Endothelial cell (in vitro differentiated cells): ENCODE measurements around the gene APOM. TPM values are rescaled to one million over a fixed set of nuclear protein-coding genes. Genes with fewer than 3 reads are reported as not detected.

Source experiments
- DNase-seq: peaks from one replicate; pipeline ENCODE4 v3.0.0; 2021; ENCODE audit warnings: low spot score
- H3K27ac Mint-ChIP-seq: one replicate; pipeline ENCODE4 v1.8.0; 2021; ENCODE audit warnings: mixed read lengths, inconsistent platforms; ENCODE audit not compliant: unreplicated experiment
- H3K27me3 Mint-ChIP-seq: one replicate; pipeline ENCODE4 v1.8.0; 2021; ENCODE audit warnings: mild to moderate bottlenecking, moderate library complexity, mixed read lengths, inconsistent platforms; ENCODE audit not compliant: unreplicated experiment
- H3K36me3 Mint-ChIP-seq: one replicate; pipeline ENCODE4 v1.8.0; 2021; ENCODE audit warnings: mild to moderate bottlenecking, low read depth, mixed read lengths, inconsistent platforms; ENCODE audit not compliant: unreplicated experiment
- H3K4me1 Mint-ChIP-seq: one replicate; pipeline ENCODE4 v1.8.0; 2021; ENCODE audit warnings: mild to moderate bottlenecking, mixed read lengths, inconsistent platforms; ENCODE audit not compliant: unreplicated experiment
- H3K4me3 Mint-ChIP-seq: one replicate; pipeline ENCODE4 v1.8.0; 2021; ENCODE audit warnings: mild to moderate bottlenecking, mixed read lengths, inconsistent platforms; ENCODE audit not compliant: unreplicated experiment
- H3K9me3 Mint-ChIP-seq: one replicate; pipeline ENCODE4 v1.8.0; 2021; ENCODE audit warnings: mixed read lengths, inconsistent platforms; ENCODE audit not compliant: unreplicated experiment
- total RNA-seq: library from RNA; stranded (reverse); fragmentation: NEBNext Ultra II Directional; extraction: Animal tissue kit (Norgen Biotek cat#: 25700); gene quantifications from one replicate; pipeline ENCODE4 v1.2.1, GENCODE V29; 2021; ENCODE audit not compliant: unreplicated experiment
- TF ChIP-seq, protein P1 (sequence below): fragments of 200-600 bp; sonication (generic); IDR thresholded peaks from one replicate; pipeline ENCODE4 v1.5.0; 2021; ENCODE audit warnings: antibody characterized with exemption; ENCODE audit not compliant: unreplicated experiment

APOM gene
- total RNA-seq, 1 donor from 2014 or later, result 0.92 TPM

- TF ChIP-seq, protein P1, sequence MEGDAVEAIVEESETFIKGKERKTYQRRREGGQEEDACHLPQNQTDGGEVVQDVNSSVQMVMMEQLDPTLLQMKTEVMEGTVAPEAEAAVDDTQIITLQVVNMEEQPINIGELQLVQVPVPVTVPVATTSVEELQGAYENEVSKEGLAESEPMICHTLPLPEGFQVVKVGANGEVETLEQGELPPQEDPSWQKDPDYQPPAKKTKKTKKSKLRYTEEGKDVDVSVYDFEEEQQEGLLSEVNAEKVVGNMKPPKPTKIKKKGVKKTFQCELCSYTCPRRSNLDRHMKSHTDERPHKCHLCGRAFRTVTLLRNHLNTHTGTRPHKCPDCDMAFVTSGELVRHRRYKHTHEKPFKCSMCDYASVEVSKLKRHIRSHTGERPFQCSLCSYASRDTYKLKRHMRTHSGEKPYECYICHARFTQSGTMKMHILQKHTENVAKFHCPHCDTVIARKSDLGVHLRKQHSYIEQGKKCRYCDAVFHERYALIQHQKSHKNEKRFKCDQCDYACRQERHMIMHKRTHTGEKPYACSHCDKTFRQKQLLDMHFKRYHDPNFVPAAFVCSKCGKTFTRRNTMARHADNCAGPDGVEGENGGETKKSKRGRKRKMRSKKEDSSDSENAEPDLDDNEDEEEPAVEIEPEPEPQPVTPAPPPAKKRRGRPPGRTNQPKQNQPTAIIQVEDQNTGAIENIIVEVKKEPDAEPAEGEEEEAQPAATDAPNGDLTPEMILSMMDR, result no peak
- H3K36me3 Mint-ChIP-seq, result peaks cover 35% of the 10 kb centered on the region
- no peaks in the 10 kb centered on the region for H3K4me1 Mint-ChIP-seq
- no peak for DNase-seq
- no peak overlapping the region for H3K4me3 Mint-ChIP-seq
- peaks cover 12% of the 10 kb centered on the region for H3K27me3 Mint-ChIP-seq
- no peaks in the 10 kb centered on the region for H3K9me3 Mint-ChIP-seq
- no peak overlapping the region for H3K27ac Mint-ChIP-seq
Measured at GRCh38 chr6:31634131-31634530, 21.6 kb upstream of the APOM start.

DNA sequence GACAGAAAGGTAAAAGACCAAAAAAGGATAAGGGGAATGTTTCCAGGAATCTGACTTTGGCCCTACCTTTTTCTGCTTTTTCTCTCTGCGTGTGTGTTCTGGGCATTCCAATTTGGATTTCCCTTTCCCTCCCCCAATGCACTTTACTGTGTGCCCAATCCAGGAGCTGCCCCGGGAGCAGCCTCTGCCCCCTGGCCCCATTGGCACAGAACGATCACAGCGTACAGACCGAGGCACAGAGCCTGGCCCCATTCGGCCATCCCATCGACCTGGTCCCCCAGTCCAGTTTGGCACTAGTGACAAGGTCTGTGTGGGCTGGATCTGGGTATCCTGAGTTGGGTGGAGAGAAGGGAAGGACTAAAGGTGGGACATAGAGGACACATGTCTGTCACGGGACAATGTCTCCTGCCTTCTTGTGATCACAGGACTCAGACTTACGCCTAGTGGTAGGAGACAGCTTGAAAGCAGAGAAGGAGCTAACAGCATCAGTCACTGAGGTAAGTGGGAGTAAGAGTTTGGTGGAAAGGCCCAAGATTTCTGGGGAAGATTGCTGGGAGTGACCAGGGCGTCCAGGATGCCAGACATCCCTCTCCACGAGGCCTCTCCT lies 20.6 kb upstream of the APOM start:
- H3K27ac Mint-ChIP-seq, result no peak overlapping the region
- peaks cover 12% of the 10 kb centered on the region for H3K27me3 Mint-ChIP-seq
- no peaks in the 10 kb centered on the region for H3K9me3 Mint-ChIP-seq
- DNase-seq, result no peak
- H3K4me3 Mint-ChIP-seq, result no peak overlapping the region
- TF ChIP-seq, protein P1, result no peak
- no peaks in the 10 kb centered on the region for H3K4me1 Mint-ChIP-seq
- peaks cover 31% of the 10 kb centered on the region for H3K36me3 Mint-ChIP-seq

GRCh38 chr6:31636698-31637596 lies 18.7 kb upstream of the APOM start:
- Mint-ChIP-seq H3K36me3 (peaks cover 35% of the 10 kb centered on the region), H3K4me3 (peak overlapping the region; percentile 60), H3K9me3 (no peaks in the 10 kb centered on the region), H3K27ac (no peak overlapping the region), H3K4me1 (no peaks in the 10 kb centered on the region), H3K27me3 (peaks cover 12% of the 10 kb centered on the region)
- TF ChIP-seq, protein P1, result no peak
- no peak for DNase-seq

DNA sequence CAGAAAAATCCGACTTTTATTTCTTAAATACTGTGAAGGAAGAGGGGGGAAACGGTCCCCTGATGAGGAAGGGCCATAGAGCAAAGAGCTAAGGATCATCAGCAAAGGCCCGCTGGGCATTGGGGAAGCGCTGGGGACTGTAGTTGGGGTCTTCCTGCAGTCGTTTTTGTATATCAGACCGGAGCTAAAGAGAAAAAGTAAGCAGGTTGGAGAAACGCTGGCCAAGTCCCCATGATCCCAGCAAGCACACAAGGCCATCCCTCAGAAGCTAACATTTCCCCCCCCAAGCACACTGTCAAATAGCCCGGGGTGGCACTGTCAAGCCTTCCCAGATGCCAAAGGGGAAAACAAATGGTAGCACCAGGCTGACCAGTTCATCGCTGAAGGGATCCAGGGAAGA lies 16.7 kb upstream of the APOM start:
- TF ChIP-seq, protein P1, result no peak
- peaks cover 36% of the 10 kb centered on the region for H3K36me3 Mint-ChIP-seq
- H3K27me3 Mint-ChIP-seq, result peaks cover 8% of the 10 kb centered on the region
- no peak for DNase-seq
- no peaks in the 10 kb centered on the region for H3K9me3 Mint-ChIP-seq
- H3K4me1 Mint-ChIP-seq, result no peaks in the 10 kb centered on the region
- H3K27ac Mint-ChIP-seq, result no peak overlapping the region
- peak overlapping the region; percentile 42 for H3K4me3 Mint-ChIP-seq

- Mint-ChIP-seq H3K9me3 (no peaks in the 10 kb centered on the region), H3K27ac (no peak overlapping the region), H3K4me1 (no peaks in the 10 kb centered on the region), H3K36me3 (peaks cover 35% of the 10 kb centered on the region), H3K27me3 (peaks cover 8% of the 10 kb centered on the region), H3K4me3 (no peak overlapping the region)
- TF ChIP-seq, protein P1, result no peak
- DNase-seq, result no peak
Measured at GRCh38 chr6:31639449-31639861, 16.2 kb upstream of the APOM start.
